ENCODE results near the gene MAP3K5. TPM values are rescaled to one million over a fixed set of nuclear protein-coding genes. Genes with fewer than 3 reads are reported as not detected.

Gene MAP3K5
- total and polyA plus RNA-seq, 9 of the 15 experiments (the other 6 are each of a cell fraction or from before 2014, with no cell fraction given): 2.2 to 13.0 (median 9.9) TPM

DNA sequence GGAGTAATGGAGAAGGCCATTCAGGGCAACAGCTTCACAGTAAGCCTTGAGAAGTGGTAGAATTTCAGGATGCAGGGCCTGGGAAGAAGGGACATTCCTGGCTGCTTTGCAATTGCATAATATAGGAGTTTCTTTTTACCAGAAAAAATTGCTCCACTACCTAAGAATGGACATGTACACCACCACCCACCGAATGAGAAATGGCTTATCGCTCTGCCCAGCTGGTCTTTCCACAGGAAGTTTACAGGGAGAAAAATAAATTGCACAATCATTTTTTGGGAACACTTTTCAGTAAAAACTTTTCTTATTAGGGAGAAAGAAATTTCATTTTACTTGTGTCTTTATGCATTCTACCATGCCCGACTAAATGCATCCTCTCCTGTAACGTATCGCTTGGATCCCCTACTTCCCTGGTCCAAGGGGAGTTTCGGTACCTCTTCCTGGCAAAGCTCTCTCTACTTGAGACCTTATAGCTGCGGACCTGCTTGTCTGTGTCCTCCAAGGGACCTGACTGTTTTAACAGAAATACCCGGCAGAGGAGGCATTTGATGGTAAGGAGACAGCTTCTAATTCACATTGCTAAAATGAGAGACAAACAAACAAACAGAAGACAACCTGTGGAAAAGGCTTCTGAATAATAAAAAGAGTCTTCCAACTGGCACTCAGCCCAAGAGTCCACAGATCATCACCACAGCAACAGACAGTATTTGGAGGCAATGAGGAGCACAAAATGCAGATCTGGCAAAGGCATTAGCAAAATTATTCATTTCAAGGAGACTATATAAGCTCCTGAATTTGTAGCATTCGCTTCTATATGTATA, 54.2 kb downstream of the MAP3K5 start (continued):
- no peak for TF ChIP-seq MLLT1 (IDR thresholded peaks at IDR 0.05)
- TF ChIP-seq SMARCB1 (IDR thresholded peaks at IDR 0.05; ENCODE audit: insufficient read length, low read depth): no peak
- TF ChIP-seq EP300 (IDR thresholded peaks at IDR 0.05; ENCODE audit: low read length): peak; percentile 88
- TF ChIP-seq UBTF (IDR thresholded peaks at IDR 0.05; ENCODE audit: borderline replicate concordance in 1 of 2, low read depth in 2 of 2, low read length in 2 of 2): 0 out of 4 replicates have a peak, but pooled peaks have one; percentile 18 to 37
- no peak for TF ChIP-seq MTA1 (IDR thresholded peaks at IDR 0.05; ENCODE audit: borderline replicate concordance)
- TF ChIP-seq TCF7L2 (IDR thresholded peaks at IDR 0.05; ENCODE audit: low read depth, low read length): no peak
- peak; percentile 62; the same call in 1 of the 2 replicates for TF ChIP-seq SMARCC2 (IDR thresholded peaks at IDR 0.05; ENCODE audit: low read depth)
- no peak for TF ChIP-seq CHD7 (IDR thresholded peaks at IDR 0.05; ENCODE audit: low read depth, low read length)
- no peak for TF ChIP-seq KDM4B (IDR thresholded peaks at IDR 0.05; ENCODE audit: borderline replicate concordance in 2 of 2, low read depth in 1 of 2)
- no peak for TF ChIP-seq CTBP1 (IDR thresholded peaks at IDR 0.05; ENCODE audit: borderline replicate concordance)
